Activated CD4-positive, alpha-beta T cell treated with anti-CD3 and anti-CD28 coated beads, Interleukin-2, amount 50 U/mL, for 4 hours (primary cell): Measurements from ENCODE around the gene CD300H.
"Not testable (repeated sequence)": the region's sequence is repeated elsewhere in the genome, so short reads cannot be mapped to it uniquely, and the experiment has no call there.

ENCODE experiments used
- DNase-seq, 2 experiments: peaks; one replicate each; pipeline ENCODE4 v3.0.0-alpha.2; 2020

The CD300H gene

DNA sequence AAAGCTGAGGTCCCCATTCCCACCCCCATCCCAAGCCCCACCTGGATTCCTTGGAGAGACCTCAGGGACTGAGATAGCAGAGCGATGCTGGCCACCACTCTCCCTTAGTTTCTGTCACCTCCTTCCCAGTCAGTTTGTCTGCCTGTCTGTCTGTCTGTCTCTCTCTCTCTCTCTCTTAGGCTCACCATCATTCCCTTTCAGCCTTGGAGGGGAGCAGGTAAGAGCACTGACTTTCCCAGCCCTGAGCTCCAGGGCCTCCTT is 41.9 kb downstream of the CD300H start:
- no peak for DNase-seq

GRCh38 chr17:74524653-74525464 is 42.5 kb downstream of the CD300H start:
- no peak for DNase-seq

- DNase-seq = no peak
Observed at GRCh38 chr17:74523308-74523707, 44.0 kb downstream of the CD300H start.

GRCh38 chr17:74522381-74523105 is 44.8 kb downstream of the CD300H start:
- no peak for DNase-seq

GRCh38 chr17:74521701-74522201 is 45.6 kb downstream of the CD300H start:
- no peak for DNase-seq

GRCh38 chr17:74520790-74521480 is 46.4 kb downstream of the CD300H start:
- no peak for DNase-seq

GRCh38 chr17:74520016-74520434 is 47.3 kb downstream of the CD300H start:
- DNase-seq = no peak

DNA sequence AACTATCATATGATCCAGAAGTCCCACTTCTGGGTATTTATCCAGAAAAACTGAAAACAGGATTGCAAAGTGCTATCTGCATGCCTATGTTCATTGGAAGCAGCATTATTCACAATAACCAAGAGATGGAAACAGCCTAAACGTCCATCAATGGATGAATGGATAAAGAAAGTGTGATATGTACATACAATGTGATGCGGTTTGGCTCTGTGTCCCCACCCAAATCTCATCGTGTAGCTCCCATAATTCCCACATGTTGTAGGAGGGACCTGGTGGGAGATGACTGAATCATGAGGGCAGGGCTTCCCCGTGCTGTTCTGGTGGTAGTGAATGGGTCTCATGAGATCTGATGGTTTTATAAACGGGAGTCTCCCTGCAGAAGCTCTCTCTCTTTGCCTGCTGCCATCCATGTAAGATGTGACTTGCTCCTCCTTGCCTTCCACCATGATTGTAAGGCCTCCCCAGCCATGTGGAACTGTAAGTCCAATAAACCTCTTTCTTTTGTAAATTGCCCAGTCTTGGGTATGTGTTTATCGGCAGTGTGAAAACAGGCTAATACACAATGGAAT is 48.8 kb downstream of the CD300H start:
- DNase-seq = not testable (repeated sequence)

DNA sequence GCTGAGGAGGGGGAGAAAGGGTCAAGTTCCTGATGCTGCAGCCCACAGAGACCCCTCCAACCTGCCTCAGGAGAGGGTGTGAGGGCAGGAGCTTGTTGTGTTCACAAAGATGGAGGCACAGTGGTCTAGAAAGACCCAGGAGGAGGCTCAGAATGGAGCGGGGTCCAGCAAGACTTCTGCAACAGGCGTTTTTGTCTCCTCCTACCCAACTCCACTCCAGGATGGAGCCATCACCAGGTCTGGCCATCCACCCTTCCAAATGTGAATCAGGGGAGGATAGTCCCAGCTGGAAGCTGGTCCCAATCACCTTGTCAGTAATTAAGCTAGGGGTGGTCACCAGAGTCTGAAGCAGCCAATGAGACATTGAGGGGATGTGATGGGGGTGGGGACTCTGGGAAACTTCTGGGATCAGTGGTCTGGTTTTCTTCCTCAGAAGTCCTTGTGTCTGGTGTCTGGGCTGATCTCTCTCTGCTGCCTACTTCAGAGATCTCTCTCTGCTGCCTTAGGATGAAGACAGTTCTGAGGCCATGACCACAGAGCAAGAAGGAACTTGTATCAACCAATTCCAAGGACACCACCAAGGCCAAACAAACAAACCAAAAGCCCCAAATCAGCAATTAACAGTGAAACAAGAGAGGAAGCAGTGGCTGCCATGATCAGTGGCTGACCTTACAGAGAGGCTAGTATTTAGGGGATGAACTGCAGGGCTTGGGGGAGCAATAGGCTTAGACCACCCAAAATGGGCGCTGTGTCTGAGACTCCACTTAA is 50.6 kb downstream of the CD300H start:
- no peak for DNase-seq

GRCh38 chr17:74515941-74516340 is 51.4 kb downstream of the CD300H start:
- no peak for DNase-seq

DNA sequence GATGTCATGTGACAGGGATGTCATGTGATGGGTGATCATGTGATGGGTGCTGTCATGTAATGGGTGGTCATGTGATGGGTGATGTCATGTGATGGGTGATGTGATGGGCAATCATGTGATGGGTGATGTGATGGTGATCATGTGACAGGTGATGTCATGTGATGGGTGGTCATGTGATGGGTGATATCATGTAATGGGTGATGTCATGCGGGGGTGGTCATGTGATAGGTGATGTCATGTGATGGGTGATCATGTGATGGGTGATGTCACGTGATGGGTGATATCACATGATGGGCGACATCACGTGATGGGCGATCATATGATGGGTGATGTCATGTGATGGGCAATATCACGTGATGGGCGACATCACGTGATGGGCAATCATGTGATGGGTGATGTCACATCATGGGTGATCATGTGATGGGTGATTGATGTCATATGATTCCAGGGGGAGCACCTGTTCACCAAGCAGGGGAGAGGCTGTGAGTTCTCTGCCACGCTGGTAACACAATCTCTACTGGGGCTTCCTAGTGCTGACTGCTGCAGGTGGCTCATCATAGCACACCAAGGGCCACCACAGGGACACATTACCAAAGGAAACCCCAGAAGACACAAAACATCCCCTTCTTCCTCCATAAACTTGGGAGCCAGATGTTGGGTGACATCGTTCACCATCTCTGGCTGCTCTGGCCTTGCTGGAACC is 52.5 kb downstream of the CD300H start:
- DNase-seq = no peak

- DNase-seq = no peak
Observed at GRCh38 chr17:74513987-74514631, 53.2 kb downstream of the CD300H start.

- DNase-seq = no peak
Observed at GRCh38 chr17:74512624-74513091, 54.7 kb downstream of the CD300H start.

DNA sequence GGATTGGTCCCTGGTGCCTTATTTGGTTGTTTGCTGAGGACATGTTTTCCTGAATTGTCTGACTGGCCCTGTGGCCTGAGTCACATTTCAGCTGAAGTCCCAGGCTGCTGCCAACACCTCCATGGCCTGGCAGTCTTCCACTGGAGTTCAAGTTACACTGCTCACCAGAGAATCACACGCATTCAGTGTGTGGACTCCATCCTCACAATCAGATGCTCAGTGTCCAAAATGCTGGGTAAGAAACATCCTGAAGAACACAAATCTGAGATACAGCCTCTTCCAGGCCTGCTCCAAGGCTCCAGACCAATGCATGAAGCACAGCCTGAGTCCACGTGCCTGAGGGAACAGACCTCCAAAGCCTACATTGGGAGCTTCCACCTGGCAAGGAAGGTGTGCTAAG is 55.3 kb downstream of the CD300H start:
- no peak for DNase-seq
